Stimulated activated CD4-positive, alpha-beta T cell treated with anti-CD3 and anti-CD28 coated beads, Interleukin-15, amount 100 ng/mL, for 1 hour (primary cell): ENCODE measurements around the gene BSN.
A peak's percentile ranks its signal among the peaks of the same experiment; 100 is the strongest.

Source experiments
- DNase-seq, 2 donors: peaks; one replicate each; pipeline ENCODE4 v3.0.0-alpha.2; 2020; ENCODE audit warnings: low read depth in 1 of 2, low spot score in 1 of 2

The BSN gene

GRCh38 chr3:49553692-49554632 is at the start of gene BSN:
TSS of gene BSN (plus strand) at chr3:49554477. CDS start at chr3:49554603, 126 bp downstream.
- peak; percentile 71 to 89 for DNase-seq

- no peak for DNase-seq
Observed at GRCh38 chr3:49506906-49507305, 47.4 kb upstream of the BSN start.

GRCh38 chr3:49509028-49509561 is 45.2 kb upstream of the BSN start:
- DNase-seq, result no peak

- no peak for DNase-seq
Observed at GRCh38 chr3:49511639-49512038, 42.6 kb upstream of the BSN start.

- DNase-seq, result no peak
Observed at GRCh38 chr3:49512781-49513355, 41.4 kb upstream of the BSN start.

GRCh38 chr3:49513494-49514124 is 40.7 kb upstream of the BSN start:
- no peak for DNase-seq

- DNase-seq, result no peak
Observed at GRCh38 chr3:49518016-49518415, 36.3 kb upstream of the BSN start.

GRCh38 chr3:49518441-49518840 is 35.8 kb upstream of the BSN start:
- no peak for DNase-seq

- no peak for DNase-seq
Observed at GRCh38 chr3:49519296-49519695, 35.0 kb upstream of the BSN start.

GRCh38 chr3:49519916-49520385 is 34.3 kb upstream of the BSN start:
- DNase-seq, result no peak

GRCh38 chr3:49523756-49524747 is 30.2 kb upstream of the BSN start:
- no peak for DNase-seq

GRCh38 chr3:49529567-49529966 is 24.7 kb upstream of the BSN start:
- DNase-seq, result no peak

GRCh38 chr3:49530231-49530630 is 24.0 kb upstream of the BSN start:
- DNase-seq, result no peak

- DNase-seq, result no peak
Observed at GRCh38 chr3:49530701-49531100, 23.6 kb upstream of the BSN start.

GRCh38 chr3:49531218-49531617 is 23.1 kb upstream of the BSN start:
- DNase-seq, result no peak

- no peak for DNase-seq
Observed at GRCh38 chr3:49531715-49532114, 22.6 kb upstream of the BSN start.

GRCh38 chr3:49533031-49533430 is 21.2 kb upstream of the BSN start:
- DNase-seq, result no peak

GRCh38 chr3:49533786-49534519 is 20.3 kb upstream of the BSN start:
- DNase-seq, result no peak

- no peak for DNase-seq
Observed at GRCh38 chr3:49534581-49535441, 19.5 kb upstream of the BSN start.
